Breast epithelium (tissue), 4 donors: ENCODE results near the gene NLRX1. TPM values are rescaled to one million over a fixed set of nuclear protein-coding genes. Genes with fewer than 3 reads are reported as not detected.
"Not testable (repeated sequence)": the region's sequence is repeated elsewhere in the genome, so short reads cannot be mapped to it uniquely, and the experiment has no call there.

Experiments used
- DNase-seq, 2 donors: peaks; one replicate each; pipeline ENCODE4 v3.0.0-alpha.2; 2019; ENCODE audit warnings: low spot score in 2 of 2
- H3K27ac ChIP-seq, 2 donors: fragments of 200-600 bp; sonication (generic) in 1 of 2; one replicate each; pipeline ENCODE4 v1.5.1; 2016 to 2019; ENCODE audit warnings: mild to moderate bottlenecking in 1 of 2
- H3K27me3 ChIP-seq, 2 donors: fragments of 200-600 bp; sonication (generic) in 1 of 2; one replicate each; pipeline versions ENCODE4 v1.5.1 to v1.6.0; 2017 to 2019; ENCODE audit warnings: control low read depth in 1 of 2, mild to moderate bottlenecking in 1 of 2
- H3K36me3 ChIP-seq: fragments of 200-600 bp; one replicate; pipeline ENCODE4 v1.5.1; 2019
- H3K4me1 ChIP-seq, 2 donors: fragments of 200-600 bp; sonication (generic); one replicate each; pipeline ENCODE4 v1.5.1; 2016 to 2019; ENCODE audit warnings: control low read depth in 1 of 2
- H3K4me3 ChIP-seq, 3 donors: fragments of 200-600 bp; sonication (generic); 1 replicate in 2 of 3; 2 replicates in 1 of 3; pipeline ENCODE4 v1.5.1; 2016 to 2019; ENCODE audit warnings: mild to moderate bottlenecking in 3 of 3, moderate library complexity in 2 of 3
- H3K9me3 ChIP-seq, 2 donors: fragments of 200-600 bp; sonication (generic) in 1 of 2; one replicate each; pipeline ENCODE4 v1.5.1; 2016 to 2019; ENCODE audit warnings: control low read depth in 1 of 2
- POLR2A ChIP-seq: fragments of 450-650 bp; IDR thresholded peaks from one replicate; pipeline ENCODE4 v1.6.1; 2016; ENCODE audit warnings: antibody characterized with exemption, mild to moderate bottlenecking, moderate library complexity
- POLR2AphosphoS5 ChIP-seq, 3 donors: sonication (generic); formaldehyde crosslinking; IDR thresholded peaks; one replicate each; pipeline ENCODE4 v1.6.1; 2017; ENCODE audit warnings: antibody characterized with exemption in 3 of 3
- intact Hi-C: fragments of 100-400 bp; cut with DNase I; formaldehyde crosslinking; loops from one replicate; pipeline ENCODE4 v1.15.1; 2023; ENCODE audit warnings: low total_unique reads
- total RNA-seq, 3 donors: library from RNA; depleted of rRNA; stranded (reverse); fragments of >200 nt; gene quantifications; one replicate each; pipeline ENCODE4 v1.1.0, GENCODE V29; 2016
- TF ChIP-seq, protein P1 (sequence below), 3 donors: fragments of 450-650 bp; IDR thresholded peaks; one replicate each; pipeline ENCODE4 v1.5.1; 2016 to 2017; ENCODE audit warnings: antibody characterized with exemption in 3 of 3, mild to moderate bottlenecking in 3 of 3, moderate library complexity in 3 of 3

The NLRX1 gene
- total RNA-seq, 3 donors from 2014 or later, result 11.5 to 16.1 (median 13.3) TPM

DNA sequence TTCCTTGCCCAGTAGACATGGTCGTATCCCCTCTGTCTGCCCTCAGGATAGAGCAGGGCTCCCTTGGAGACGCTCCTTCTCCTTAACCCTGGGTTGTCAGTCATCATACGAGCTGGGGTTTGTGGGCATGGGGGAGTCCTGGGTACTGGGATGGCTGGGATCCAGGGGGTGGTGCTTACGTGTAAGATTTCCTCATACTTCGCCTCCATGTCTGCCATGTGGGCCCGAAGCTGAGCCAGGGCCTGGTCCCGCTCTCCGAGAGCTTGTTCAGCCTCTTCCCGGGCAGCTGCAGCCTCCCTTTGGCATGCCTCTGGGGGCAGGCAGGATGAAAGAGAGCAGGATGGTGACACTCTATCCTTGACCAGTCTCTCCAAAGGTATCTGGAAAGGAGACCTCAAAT lies 22.0 kb downstream of the NLRX1 start:
- intact Hi-C loops, result no loop called here
- Histone ChIP-seq H3K27ac (no peak overlapping the region), H3K4me1 (no peaks in the 10 kb centered on the region), H3K9me3 (no peaks in the 10 kb centered on the region), H3K36me3 (no peaks in the 10 kb centered on the region), H3K27me3 (peaks cover 0 to 2% of the 10 kb centered on the region in 2 donors), H3K4me3 (no peak overlapping the region)
- TF ChIP-seq, protein P1, sequence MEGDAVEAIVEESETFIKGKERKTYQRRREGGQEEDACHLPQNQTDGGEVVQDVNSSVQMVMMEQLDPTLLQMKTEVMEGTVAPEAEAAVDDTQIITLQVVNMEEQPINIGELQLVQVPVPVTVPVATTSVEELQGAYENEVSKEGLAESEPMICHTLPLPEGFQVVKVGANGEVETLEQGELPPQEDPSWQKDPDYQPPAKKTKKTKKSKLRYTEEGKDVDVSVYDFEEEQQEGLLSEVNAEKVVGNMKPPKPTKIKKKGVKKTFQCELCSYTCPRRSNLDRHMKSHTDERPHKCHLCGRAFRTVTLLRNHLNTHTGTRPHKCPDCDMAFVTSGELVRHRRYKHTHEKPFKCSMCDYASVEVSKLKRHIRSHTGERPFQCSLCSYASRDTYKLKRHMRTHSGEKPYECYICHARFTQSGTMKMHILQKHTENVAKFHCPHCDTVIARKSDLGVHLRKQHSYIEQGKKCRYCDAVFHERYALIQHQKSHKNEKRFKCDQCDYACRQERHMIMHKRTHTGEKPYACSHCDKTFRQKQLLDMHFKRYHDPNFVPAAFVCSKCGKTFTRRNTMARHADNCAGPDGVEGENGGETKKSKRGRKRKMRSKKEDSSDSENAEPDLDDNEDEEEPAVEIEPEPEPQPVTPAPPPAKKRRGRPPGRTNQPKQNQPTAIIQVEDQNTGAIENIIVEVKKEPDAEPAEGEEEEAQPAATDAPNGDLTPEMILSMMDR (IDR thresholded peaks at IDR 0.05), result no peak
- TF ChIP-seq POLR2A (no peak), POLR2AphosphoS5 (IDR thresholded peaks at IDR 0.05) (no peak)
- DNase-seq, result no peak

DNA sequence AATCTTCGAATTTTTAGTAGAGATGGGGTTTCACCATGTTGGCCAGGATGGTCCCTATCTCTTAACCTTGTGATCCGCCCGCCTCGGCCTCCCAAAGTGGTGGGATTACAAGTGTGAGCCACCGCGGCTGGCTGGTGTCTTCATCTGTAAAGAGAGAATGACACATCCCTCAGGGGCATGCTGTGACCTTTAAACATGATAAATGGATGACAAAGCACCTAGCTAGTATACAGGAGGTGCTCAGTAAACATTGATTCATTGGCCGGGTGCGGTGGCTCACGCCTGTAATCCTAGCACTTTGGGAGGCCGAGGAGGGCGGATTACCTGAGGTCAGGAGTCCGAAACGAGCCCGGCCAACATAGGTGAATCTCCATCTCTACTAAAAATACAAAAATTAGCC lies 22.7 kb downstream of the NLRX1 start:
- H3K4me1 ChIP-seq, H3K4me3 ChIP-seq, DNase-seq, H3K27me3 ChIP-seq, intact Hi-C loops, H3K27ac ChIP-seq, H3K36me3 ChIP-seq, H3K9me3 ChIP-seq: not testable (repeated sequence)

DNA sequence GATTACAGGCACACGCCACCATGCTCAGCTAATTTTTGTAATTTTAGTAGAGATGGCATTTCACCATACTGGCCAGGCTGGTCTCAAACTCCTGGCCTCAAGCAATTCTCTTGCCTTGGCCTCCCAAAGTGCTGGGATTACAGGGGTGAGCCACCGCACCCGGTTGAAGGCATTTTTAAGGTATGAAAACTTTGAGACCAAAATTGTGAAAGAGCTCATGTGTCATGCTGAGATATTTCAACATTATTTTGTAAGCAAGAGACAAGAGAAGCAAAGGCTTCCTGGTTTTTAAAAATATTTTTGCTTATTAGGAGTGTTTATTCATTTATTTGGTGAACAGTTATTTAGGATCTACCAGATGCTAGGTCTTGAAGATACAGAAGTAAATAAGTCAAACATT lies 23.6 kb downstream of the NLRX1 start:
- H3K9me3 ChIP-seq, result no peaks in the 10 kb centered on the region
- intact Hi-C loops, result no loop called here
- no peak for DNase-seq

DNA sequence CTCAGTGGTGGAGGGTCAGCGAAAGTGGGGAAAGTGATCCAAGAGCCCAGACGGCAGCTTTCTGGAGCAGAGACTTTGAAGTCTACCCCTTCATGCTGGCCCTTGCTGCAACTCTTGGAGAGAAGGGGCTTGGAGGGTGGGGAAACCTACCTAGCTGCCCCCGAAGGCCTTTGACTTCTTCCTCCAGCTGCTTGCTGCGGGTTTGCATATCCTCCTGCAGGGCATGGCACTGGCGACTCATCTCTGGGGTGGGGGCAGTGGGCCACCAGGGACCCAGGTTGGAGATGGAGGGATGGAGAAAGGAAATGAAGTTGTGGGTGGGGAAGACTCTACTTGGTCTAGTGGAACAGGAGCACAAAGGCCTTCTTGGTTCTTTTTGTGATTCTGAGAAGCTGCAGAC lies 24.5 kb downstream of the NLRX1 start:
- Histone ChIP-seq H3K36me3 (no peaks in the 10 kb centered on the region), H3K4me3 (no peak overlapping the region), H3K9me3 (no peaks in the 10 kb centered on the region), H3K27ac (no peak overlapping the region), H3K27me3 (no peaks in the 10 kb centered on the region), H3K4me1 (no peaks in the 10 kb centered on the region)
- intact Hi-C loops, result no loop called here
- no peak for DNase-seq
- TF ChIP-seq POLR2AphosphoS5 (IDR thresholded peaks at IDR 0.05) (no peak), POLR2A (no peak)
- TF ChIP-seq, protein P1 (IDR thresholded peaks at IDR 0.05), result no peak

More for the DNA sequence above, 23.6 kb downstream of the NLRX1 start:
- Histone ChIP-seq H3K36me3 (no peaks in the 10 kb centered on the region), H3K27ac (no peak overlapping the region), H3K4me1 (no peaks in the 10 kb centered on the region), H3K27me3 (no peaks in the 10 kb centered on the region), H3K4me3 (no peak overlapping the region)
- TF ChIP-seq POLR2AphosphoS5 (IDR thresholded peaks at IDR 0.05) (no peak), POLR2A (no peak)

DNA sequence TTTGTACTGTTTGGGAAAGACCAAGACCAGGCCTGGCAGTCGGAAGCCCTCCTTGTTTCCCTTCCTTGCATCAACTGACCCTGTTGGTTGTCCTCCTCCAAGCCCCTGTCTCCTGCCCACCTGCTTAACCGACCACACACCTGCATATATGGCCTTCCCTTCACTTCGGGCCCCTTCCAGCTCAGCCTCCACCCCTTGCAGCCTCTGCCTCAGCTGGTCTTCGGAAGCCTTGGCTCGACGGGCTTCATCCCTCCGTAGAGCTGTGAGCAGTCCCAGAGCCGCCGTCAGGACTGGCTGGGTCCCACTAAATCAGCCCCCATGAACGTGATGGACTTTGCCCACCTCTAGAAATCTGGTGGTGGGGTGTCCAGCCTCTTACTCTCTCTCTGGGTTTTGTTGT lies 25.1 kb downstream of the NLRX1 start:
- no peak for TF ChIP-seq POLR2AphosphoS5 (IDR thresholded peaks at IDR 0.05)
- TF ChIP-seq, protein P1 (IDR thresholded peaks at IDR 0.05), result no peak
- no peak overlapping the region for H3K27ac ChIP-seq
- H3K4me1 ChIP-seq, result no peaks in the 10 kb centered on the region
- no peak overlapping the region for H3K4me3 ChIP-seq
- no peaks in the 10 kb centered on the region for H3K36me3 ChIP-seq
- DNase-seq, result no peak
- no peaks in the 10 kb centered on the region for H3K9me3 ChIP-seq
- H3K27me3 ChIP-seq, result no peaks in the 10 kb centered on the region
- intact Hi-C loops, result no loop called here

DNA sequence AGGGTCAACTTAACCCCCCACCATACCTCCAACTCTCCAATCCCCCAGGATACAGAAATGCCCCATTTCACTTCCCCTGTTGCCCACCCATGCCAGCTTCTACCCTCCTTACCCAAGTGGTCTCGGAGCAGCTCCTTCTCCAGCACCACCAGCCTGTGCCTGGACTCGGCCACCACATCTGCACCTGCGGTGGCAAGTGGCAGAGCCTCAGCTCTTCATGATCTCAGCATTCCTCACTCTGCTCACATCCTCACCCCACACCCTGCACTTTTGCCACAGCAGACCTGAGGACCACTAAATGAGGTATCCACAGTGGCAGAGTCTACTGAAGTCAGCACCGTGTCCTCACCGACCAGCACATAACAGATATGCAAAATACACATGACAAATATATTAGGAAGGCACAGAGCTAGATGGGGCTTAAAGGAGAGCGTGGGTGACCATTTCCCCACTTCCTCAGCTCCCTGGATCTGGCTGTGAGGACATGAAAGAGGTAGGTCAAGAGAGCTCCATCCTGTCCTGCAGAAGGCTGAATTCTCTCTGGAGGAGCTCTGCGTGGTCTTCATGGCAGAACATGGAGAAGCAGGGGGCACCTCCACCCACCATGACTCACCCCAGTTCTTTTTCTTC lies 26.4 kb downstream of the NLRX1 start:
- H3K27me3 ChIP-seq, result no peaks in the 10 kb centered on the region
- H3K27ac ChIP-seq, result no peak overlapping the region
- no peak overlapping the region for H3K4me3 ChIP-seq
- intact Hi-C loops, result no loop called here
- no peaks in the 10 kb centered on the region for H3K4me1 ChIP-seq
- H3K36me3 ChIP-seq, result no peaks in the 10 kb centered on the region
- DNase-seq, result no peak
- no peaks in the 10 kb centered on the region for H3K9me3 ChIP-seq
- TF ChIP-seq POLR2A (no peak), POLR2AphosphoS5 (IDR thresholded peaks at IDR 0.05) (no peak)
- TF ChIP-seq, protein P1 (IDR thresholded peaks at IDR 0.05), result no peak
